ENCODE data around the gene PTPN9. TPM values are rescaled to one million over a fixed set of nuclear protein-coding genes. Genes with fewer than 3 reads are reported as not detected.

PTPN9 gene
- total and polyA plus RNA-seq, 2 donors (not counting 1 experiment from before 2014, with no cell fraction given), result 11.8 to 15.5 TPM

DNA sequence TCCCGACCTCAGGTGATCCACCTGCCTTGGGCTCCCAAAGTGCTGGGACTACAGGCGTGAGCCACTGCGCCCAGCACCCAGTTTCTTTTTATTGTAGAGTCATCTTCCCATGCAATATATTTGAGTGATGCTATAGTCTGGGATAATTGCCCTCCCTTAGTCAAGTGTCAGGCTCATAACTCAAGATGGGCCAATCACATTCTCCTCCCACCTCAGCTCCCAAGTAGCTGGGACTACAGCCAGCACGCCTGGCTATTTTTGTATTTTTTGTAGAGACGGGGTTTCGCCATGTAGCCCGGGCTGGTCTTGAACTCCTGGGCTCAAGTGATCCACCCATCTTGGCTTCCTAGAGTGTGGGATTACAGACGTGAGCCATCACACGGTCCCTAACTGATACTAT lies 15.2 kb upstream of the PTPN9 start:
- H3K4me3 Mint-ChIP-seq, result no peak overlapping the region
- no peaks in the 10 kb centered on the region for H3K79me2 ChIP-seq (ENCODE audit: control insufficient read depth, insufficient read depth, low read length)
- H3K4me3 ChIP-seq (ENCODE audit: control extremely low read depth in 1 of 5, extremely low read depth in 1 of 5, insufficient read depth in 1 of 5, low read depth in 2 of 5, low read length in 4 of 5), result no peak overlapping the region
- no peaks in the 10 kb centered on the region for H4K20me1 ChIP-seq (ENCODE audit: control insufficient read depth, insufficient read depth, low read length, poor library complexity, severe bottlenecking)
- H3K9ac ChIP-seq (ENCODE audit: low read length), result no peak overlapping the region
- no peaks in the 10 kb centered on the region for H3K9me3 ChIP-seq (ENCODE audit: control extremely low read depth in 1 of 3, control insufficient read depth in 2 of 3, insufficient read depth in 1 of 3, low read length in 2 of 3)
- WGBS (ENCODE audit: insufficient coverage), result 93% methylated on average over 7 of the region's 9 CpGs
- intact Hi-C loops (cut with micrococcal nuclease), result no loop called here
- H3K4me2 ChIP-seq (replicated peaks; ENCODE audit: low read depth, low read length, poor library complexity, severe bottlenecking), result no peak overlapping the region
- DNase-seq, result no peak
- H3K9me3 Mint-ChIP-seq (ENCODE audit: insufficient read depth), result no peaks in the 10 kb centered on the region
- H3K27me3 ChIP-seq (replicated peaks in 1 of 4; ENCODE audit: control extremely low read depth in 1 of 4, control insufficient read depth in 3 of 4, insufficient read depth in 4 of 4, low read length in 3 of 4), result no peaks in the 10 kb centered on the region
- no peaks in the 10 kb centered on the region for H3K4me1 Mint-ChIP-seq
- H3K36me3 ChIP-seq (replicated peaks in 1 of 2; ENCODE audit: control extremely low read depth in 1 of 2, control insufficient read depth in 1 of 2, extremely low read depth in 1 of 2, insufficient read depth in 2 of 2, low read length in 1 of 2), result peaks cover 10 to 48% of the 10 kb centered on the region in 2 experiments
- ChIA-PET CTCF (no interaction called here), POLR2A (no interaction called here)
- H3K27ac ChIP-seq (ENCODE audit: low read length in 2 of 2), result no peak overlapping the region
- no peak for ATAC-seq (ENCODE audit: low read depth)
- H3K27me3 Mint-ChIP-seq, result no peaks in the 10 kb centered on the region
- H2AFZ ChIP-seq (ENCODE audit: insufficient read depth, low read depth, low read length, poor library complexity, severe bottlenecking), result no peak overlapping the region
- H3K4me1 ChIP-seq (ENCODE audit: control insufficient read depth in 2 of 2, insufficient read depth in 2 of 2, low read length in 2 of 2), result no peaks in the 10 kb centered on the region
- no peak overlapping the region for H3K27ac Mint-ChIP-seq
- TF ChIP-seq CTCF (IDR thresholded peaks at IDR 0.05) (no peak), EZH2 (IDR thresholded peaks at IDR 0.05; ENCODE audit: borderline replicate concordance, insufficient read depth, low read depth, low read length, poor library complexity, severe bottlenecking) (no peak)

GRCh38 chr15:75591655-75592364 lies 12.7 kb upstream of the PTPN9 start:
- Histone ChIP-seq H3K9ac (ENCODE audit: low read length) (no peak overlapping the region), H3K27me3 (replicated peaks in 1 of 4; ENCODE audit: control extremely low read depth in 1 of 4, control insufficient read depth in 3 of 4, insufficient read depth in 4 of 4, low read length in 3 of 4) (no peaks in the 10 kb centered on the region), H3K79me2 (ENCODE audit: control insufficient read depth, insufficient read depth, low read length) (no peaks in the 10 kb centered on the region), H3K4me2 (replicated peaks; ENCODE audit: low read depth, low read length, poor library complexity, severe bottlenecking) (no peak overlapping the region), H3K4me3 (ENCODE audit: control extremely low read depth in 1 of 5, extremely low read depth in 1 of 5, insufficient read depth in 1 of 5, low read depth in 2 of 5, low read length in 4 of 5) (no peak overlapping the region), H3K4me1 (ENCODE audit: control insufficient read depth in 2 of 2, insufficient read depth in 2 of 2, low read length in 2 of 2) (no peaks in the 10 kb centered on the region), H3K9me3 (ENCODE audit: control extremely low read depth in 1 of 3, control insufficient read depth in 2 of 3, insufficient read depth in 1 of 3, low read length in 2 of 3) (no peaks in the 10 kb centered on the region), H4K20me1 (ENCODE audit: control insufficient read depth, insufficient read depth, low read length, poor library complexity, severe bottlenecking) (no peaks in the 10 kb centered on the region), H2AFZ (ENCODE audit: insufficient read depth, low read depth, low read length, poor library complexity, severe bottlenecking) (no peak overlapping the region), H3K36me3 (replicated peaks in 1 of 2; ENCODE audit: control extremely low read depth in 1 of 2, control insufficient read depth in 1 of 2, extremely low read depth in 1 of 2, insufficient read depth in 2 of 2, low read length in 1 of 2) (peaks cover 4 to 24% of the 10 kb centered on the region in 2 experiments), H3K27ac (ENCODE audit: low read length in 2 of 2) (no peak overlapping the region)
- intact Hi-C loops (cut with micrococcal nuclease), result no loop called here
- Mint-ChIP-seq H3K4me3 (no peak overlapping the region), H3K27me3 (no peaks in the 10 kb centered on the region), H3K9me3 (ENCODE audit: insufficient read depth) (no peaks in the 10 kb centered on the region), H3K4me1 (no peaks in the 10 kb centered on the region), H3K27ac (no peak overlapping the region)
- 88% methylated on average over 3 of the region's 4 CpGs for WGBS (ENCODE audit: insufficient coverage)
- DNase-seq (no peak), ATAC-seq (ENCODE audit: low read depth) (no peak)
- CTCF ChIA-PET, result interaction anchor here (2.4 kb wide), 1 partner anchor 13 kb away, joined by 5 read pairs; the partner anchor contains the start of gene PTPN9
- TF ChIP-seq CTCF (IDR thresholded peaks at IDR 0.05) (no peak), EZH2 (IDR thresholded peaks at IDR 0.05; ENCODE audit: borderline replicate concordance, insufficient read depth, low read depth, low read length, poor library complexity, severe bottlenecking) (no peak)
- POLR2A ChIA-PET, result no interaction called here

All from B cell (primary cell).